Neural cell (in vitro differentiated cells): ENCODE results near the gene ZNF814.
"Not testable (repeated sequence)": the region's sequence is repeated elsewhere in the genome, so short reads cannot be mapped to it uniquely, and the experiment has no call there.

Source experiments
- EP300 ChIP-seq: fragments of 450-650 bp; conservative IDR thresholded peaks from 2 replicates; pipeline ENCODE4 v1.6.1; 2014; ENCODE audit warnings: antibody characterized with exemption, mild to moderate bottlenecking, moderate library complexity; ENCODE audit not compliant: poor library complexity, severe bottlenecking
- EZH2 ChIP-seq: fragments of 200-600, 300-800 bp; shearing (Covaris generic), sonication (generic); IDR thresholded peaks from 2 replicates; pipeline ENCODE4 v1.6.1; 2014; ENCODE audit warnings: antibody characterized with exemption, low read length, borderline replicate concordance, mild to moderate bottlenecking; ENCODE audit not compliant: insufficient read depth, poor library complexity, severe bottlenecking
- TAF1 ChIP-seq: IDR thresholded peaks from 2 replicates; pipeline ENCODE4 v1.6.1; 2012; ENCODE audit warnings: low read depth
- TF ChIP-seq, protein P1 (sequence below): fragments of 450-650 bp; IDR thresholded peaks from 2 replicates; pipeline ENCODE4 v1.5.1; 2014; ENCODE audit warnings: antibody characterized with exemption, mild to moderate bottlenecking, moderate library complexity; ENCODE audit not compliant: poor library complexity, severe bottlenecking

DNA sequence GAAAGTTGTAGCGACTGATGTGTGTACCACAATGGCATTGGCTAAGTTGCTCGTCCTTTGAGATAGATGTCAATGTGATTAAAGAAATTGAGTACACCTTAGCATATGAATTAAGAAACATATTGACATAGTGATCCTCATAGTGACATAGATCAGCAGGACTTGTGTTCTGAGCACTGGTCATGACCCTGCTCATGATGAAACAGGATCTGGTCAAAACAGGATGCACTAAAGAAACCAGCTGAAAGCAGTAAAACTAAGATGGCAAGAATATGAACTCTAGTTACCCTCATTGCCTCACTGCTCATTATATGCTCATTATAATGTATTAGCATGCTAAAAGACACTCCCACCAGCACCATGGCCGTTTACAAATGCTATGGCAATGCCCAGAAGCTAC, 41.7 kb downstream of the ZNF814 start:
- not testable (repeated sequence) for TF ChIP-seq TAF1, EP300, EZH2
- TF ChIP-seq, protein P1, sequence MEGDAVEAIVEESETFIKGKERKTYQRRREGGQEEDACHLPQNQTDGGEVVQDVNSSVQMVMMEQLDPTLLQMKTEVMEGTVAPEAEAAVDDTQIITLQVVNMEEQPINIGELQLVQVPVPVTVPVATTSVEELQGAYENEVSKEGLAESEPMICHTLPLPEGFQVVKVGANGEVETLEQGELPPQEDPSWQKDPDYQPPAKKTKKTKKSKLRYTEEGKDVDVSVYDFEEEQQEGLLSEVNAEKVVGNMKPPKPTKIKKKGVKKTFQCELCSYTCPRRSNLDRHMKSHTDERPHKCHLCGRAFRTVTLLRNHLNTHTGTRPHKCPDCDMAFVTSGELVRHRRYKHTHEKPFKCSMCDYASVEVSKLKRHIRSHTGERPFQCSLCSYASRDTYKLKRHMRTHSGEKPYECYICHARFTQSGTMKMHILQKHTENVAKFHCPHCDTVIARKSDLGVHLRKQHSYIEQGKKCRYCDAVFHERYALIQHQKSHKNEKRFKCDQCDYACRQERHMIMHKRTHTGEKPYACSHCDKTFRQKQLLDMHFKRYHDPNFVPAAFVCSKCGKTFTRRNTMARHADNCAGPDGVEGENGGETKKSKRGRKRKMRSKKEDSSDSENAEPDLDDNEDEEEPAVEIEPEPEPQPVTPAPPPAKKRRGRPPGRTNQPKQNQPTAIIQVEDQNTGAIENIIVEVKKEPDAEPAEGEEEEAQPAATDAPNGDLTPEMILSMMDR, result not testable (repeated sequence)
